Measurements from ENCODE around the gene HMGCLL1. TPM values are rescaled to one million over a fixed set of nuclear protein-coding genes. Genes with fewer than 3 reads are reported as not detected.

HMGCLL1 gene
- polyA plus RNA-seq, 3 donors, result 2.5 to 3.5 (median 2.5) TPM

- DNase-seq (ENCODE audit: extremely low read depth in 1 of 11, low read depth in 9 of 11, low spot score in 4 of 11), result no peak
Observed at GRCh38 chr6:55543633-55544309, 35.2 kb downstream of the HMGCLL1 start.

- no peak for DNase-seq (ENCODE audit: extremely low read depth in 1 of 11, low read depth in 9 of 11, low spot score in 4 of 11)
Observed at GRCh38 chr6:55541024-55541423, 38.0 kb downstream of the HMGCLL1 start.

- peak in 1 of 11 donors; percentile 18 for DNase-seq (ENCODE audit: extremely low read depth in 1 of 11, low read depth in 9 of 11, low spot score in 4 of 11)
Observed at GRCh38 chr6:55536391-55536956, 42.5 kb downstream of the HMGCLL1 start.

- DNase-seq (ENCODE audit: extremely low read depth in 1 of 11, low read depth in 9 of 11, low spot score in 4 of 11), result no peak
Observed at GRCh38 chr6:55531496-55531895, 47.5 kb downstream of the HMGCLL1 start.

GRCh38 chr6:55530931-55531330 lies 48.1 kb downstream of the HMGCLL1 start:
- no peak for DNase-seq (ENCODE audit: extremely low read depth in 1 of 11, low read depth in 9 of 11, low spot score in 4 of 11)

- DNase-seq (ENCODE audit: extremely low read depth in 1 of 11, low read depth in 9 of 11, low spot score in 4 of 11), result peak in 1 of 11 donors; percentile 20
Observed at GRCh38 chr6:55528624-55529023, 50.4 kb downstream of the HMGCLL1 start.

GRCh38 chr6:55524441-55524840 lies 54.6 kb downstream of the HMGCLL1 start:
- no peak for DNase-seq (ENCODE audit: extremely low read depth in 1 of 11, low read depth in 9 of 11, low spot score in 4 of 11)

- no peak for DNase-seq (ENCODE audit: extremely low read depth in 1 of 11, low read depth in 9 of 11, low spot score in 4 of 11)
Observed at GRCh38 chr6:55518529-55519060, 60.4 kb downstream of the HMGCLL1 start.

GRCh38 chr6:55516736-55517135 lies 62.3 kb downstream of the HMGCLL1 start:
- no peak for DNase-seq (ENCODE audit: extremely low read depth in 1 of 11, low read depth in 9 of 11, low spot score in 4 of 11)

- no peak for DNase-seq (ENCODE audit: extremely low read depth in 1 of 11, low read depth in 9 of 11, low spot score in 4 of 11)
Observed at GRCh38 chr6:55512904-55513303, 66.1 kb downstream of the HMGCLL1 start.

GRCh38 chr6:55511122-55511800 lies 67.7 kb downstream of the HMGCLL1 start:
- peak in 1 of 11 donors; percentile 3 for DNase-seq (ENCODE audit: extremely low read depth in 1 of 11, low read depth in 9 of 11, low spot score in 4 of 11)

- DNase-seq (ENCODE audit: extremely low read depth in 1 of 11, low read depth in 9 of 11, low spot score in 4 of 11), result no peak
Observed at GRCh38 chr6:55499591-55499990, 79.4 kb downstream of the HMGCLL1 start.

GRCh38 chr6:55497694-55498093 lies 81.3 kb downstream of the HMGCLL1 start:
- no peak for DNase-seq (ENCODE audit: extremely low read depth in 1 of 11, low read depth in 9 of 11, low spot score in 4 of 11)

GRCh38 chr6:55496201-55496600 lies 82.8 kb downstream of the HMGCLL1 start:
- DNase-seq (ENCODE audit: extremely low read depth in 1 of 11, low read depth in 9 of 11, low spot score in 4 of 11), result no peak

- no peak for DNase-seq (ENCODE audit: extremely low read depth in 1 of 11, low read depth in 9 of 11, low spot score in 4 of 11)
Observed at GRCh38 chr6:55495277-55495676, 83.7 kb downstream of the HMGCLL1 start.

- DNase-seq (ENCODE audit: extremely low read depth in 1 of 11, low read depth in 9 of 11, low spot score in 4 of 11), result no peak
Observed at GRCh38 chr6:55494411-55494810, 84.6 kb downstream of the HMGCLL1 start.

GRCh38 chr6:55492259-55492658 lies 86.7 kb downstream of the HMGCLL1 start:
- DNase-seq (ENCODE audit: extremely low read depth in 1 of 11, low read depth in 9 of 11, low spot score in 4 of 11), result no peak

- no peak for DNase-seq (ENCODE audit: extremely low read depth in 1 of 11, low read depth in 9 of 11, low spot score in 4 of 11)
Observed at GRCh38 chr6:55490871-55491270, 88.1 kb downstream of the HMGCLL1 start.

GRCh38 chr6:55474382-55474781 lies 104.6 kb downstream of the HMGCLL1 start:
- no peak for DNase-seq (ENCODE audit: extremely low read depth in 1 of 11, low read depth in 9 of 11, low spot score in 4 of 11)

GRCh38 chr6:55473722-55474121 lies 105.3 kb downstream of the HMGCLL1 start:
- no peak for DNase-seq (ENCODE audit: extremely low read depth in 1 of 11, low read depth in 9 of 11, low spot score in 4 of 11)

Measured in renal cortex interstitium (tissue), 11 donors.